COLO829 (cell line): ENCODE measurements around the gene SLC25A15.

Experiments used
- DNase-seq: peaks from one replicate; pipeline ENCODE4 v3.0.0; 2012; ENCODE audit warnings: low spot score

The SLC25A15 gene

GRCh38 chr13:40789275-40790153, at the start of gene SLC25A15:
Gene SLC25A15 (plus strand): TSS chr13:40789611. CDS start chr13:40793227, 3,616 bp downstream.
- peak; percentile 68 for DNase-seq

GRCh38 chr13:40749327-40749726, 40.1 kb upstream of the SLC25A15 start:
- DNase-seq: no peak

- DNase-seq: no peak
Measured at GRCh38 chr13:40755082-40755700, 34.2 kb upstream of the SLC25A15 start.

- no peak for DNase-seq
Measured at GRCh38 chr13:40756042-40756441, 33.4 kb upstream of the SLC25A15 start.

GRCh38 chr13:40758811-40759210, 30.6 kb upstream of the SLC25A15 start:
- DNase-seq: no peak

GRCh38 chr13:40762849-40763248, 26.6 kb upstream of the SLC25A15 start:
- DNase-seq: no peak

GRCh38 chr13:40764587-40765403, 24.6 kb upstream of the SLC25A15 start:
- no peak for DNase-seq

- DNase-seq: no peak
Measured at GRCh38 chr13:40765602-40766001, 23.8 kb upstream of the SLC25A15 start.

- no peak for DNase-seq
Measured at GRCh38 chr13:40769970-40770369, 19.4 kb upstream of the SLC25A15 start.

GRCh38 chr13:40770609-40770933, 18.8 kb upstream of the SLC25A15 start:
- DNase-seq: no peak

- peak; percentile 94 for DNase-seq
Measured at GRCh38 chr13:40770934-40771618, 18.3 kb upstream of the SLC25A15 start, which contains the start of gene MRPS31. Gene MRPS31 (minus strand): TSS chr13:40771190. CDS start chr13:40771136, 54 bp downstream.

- no peak for DNase-seq
Measured at GRCh38 chr13:40772765-40773473, 16.5 kb upstream of the SLC25A15 start.

- no peak for DNase-seq
Measured at GRCh38 chr13:40774672-40775071, 14.7 kb upstream of the SLC25A15 start.

GRCh38 chr13:40776232-40776631, 13.2 kb upstream of the SLC25A15 start:
- DNase-seq: no peak

GRCh38 chr13:40776681-40777165, 12.7 kb upstream of the SLC25A15 start:
- no peak for DNase-seq

GRCh38 chr13:40777166-40777808, 12.1 kb upstream of the SLC25A15 start:
- no peak for DNase-seq

- DNase-seq: no peak
Measured at GRCh38 chr13:40777809-40778175, 11.6 kb upstream of the SLC25A15 start.

- DNase-seq: no peak
Measured at GRCh38 chr13:40779049-40779448, 10.4 kb upstream of the SLC25A15 start.

- no peak for DNase-seq
Measured at GRCh38 chr13:40779796-40780285, 9.6 kb upstream of the SLC25A15 start.

- no peak for DNase-seq
Measured at GRCh38 chr13:40780822-40781401, 8.5 kb upstream of the SLC25A15 start.
